Hepatic stellate cell (primary cell): ENCODE data around the gene KIAA0513.

Experiments used
- DNase-seq: peaks from one replicate; pipeline ENCODE4 v3.0.0; 2011; ENCODE audit warnings: low spot score

Gene KIAA0513

DNA sequence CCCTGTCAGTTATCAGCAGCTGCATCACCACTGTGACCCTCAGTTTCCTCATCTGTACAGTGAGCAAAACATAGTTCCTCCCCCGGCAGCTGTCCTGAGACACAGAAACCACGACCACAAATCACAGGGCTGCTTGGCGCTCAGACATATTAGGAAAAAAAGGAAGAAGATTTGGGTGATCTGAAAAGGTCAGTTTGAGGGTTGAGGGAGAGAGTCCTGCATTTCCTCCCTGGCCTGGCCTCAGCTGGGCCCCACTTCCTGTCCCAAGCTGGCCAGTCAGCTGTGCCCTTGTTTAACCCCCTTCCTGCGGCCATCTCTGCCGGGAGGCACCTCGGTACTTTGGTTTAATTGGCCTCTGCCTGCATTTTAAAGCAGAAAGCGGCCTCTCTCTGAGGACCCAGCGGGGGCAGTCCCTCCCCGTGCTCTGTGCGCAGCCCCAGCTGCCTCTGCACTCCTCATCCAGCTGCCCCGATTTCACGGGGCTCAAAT, 108.7 kb downstream of the KIAA0513 start:
- no peak for DNase-seq

DNA sequence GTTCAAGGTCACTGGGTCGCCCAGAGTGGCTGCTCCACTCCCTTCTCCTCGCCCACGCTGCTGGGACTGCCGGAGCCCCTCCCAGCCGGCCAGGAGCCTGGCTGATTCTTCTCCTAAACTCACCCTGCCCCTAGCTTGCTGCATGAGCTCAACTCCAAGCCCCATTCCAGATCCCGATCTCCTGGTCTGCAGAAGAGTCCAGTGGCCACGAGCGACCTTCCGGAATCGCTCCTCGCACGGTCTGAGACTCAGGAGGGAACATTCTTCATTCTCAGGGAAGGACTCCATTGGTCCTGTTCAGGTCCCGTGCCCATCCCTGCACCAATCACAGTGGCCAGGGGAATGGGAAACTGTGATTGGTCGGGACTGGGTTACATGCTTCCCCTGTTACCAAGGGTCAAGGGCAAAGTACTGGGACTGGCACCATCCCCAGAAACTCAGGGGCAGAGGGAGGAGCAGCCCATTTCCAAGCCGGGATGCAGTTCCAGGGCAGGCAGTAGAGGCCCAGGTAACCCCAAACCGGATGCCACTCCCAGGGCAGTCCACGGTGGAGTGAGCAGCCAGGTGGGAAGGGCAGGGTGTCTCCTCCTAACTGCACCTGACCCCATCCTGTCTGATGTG, 109.2 kb downstream of the KIAA0513 start:
- peak; percentile 60 for DNase-seq

DNA sequence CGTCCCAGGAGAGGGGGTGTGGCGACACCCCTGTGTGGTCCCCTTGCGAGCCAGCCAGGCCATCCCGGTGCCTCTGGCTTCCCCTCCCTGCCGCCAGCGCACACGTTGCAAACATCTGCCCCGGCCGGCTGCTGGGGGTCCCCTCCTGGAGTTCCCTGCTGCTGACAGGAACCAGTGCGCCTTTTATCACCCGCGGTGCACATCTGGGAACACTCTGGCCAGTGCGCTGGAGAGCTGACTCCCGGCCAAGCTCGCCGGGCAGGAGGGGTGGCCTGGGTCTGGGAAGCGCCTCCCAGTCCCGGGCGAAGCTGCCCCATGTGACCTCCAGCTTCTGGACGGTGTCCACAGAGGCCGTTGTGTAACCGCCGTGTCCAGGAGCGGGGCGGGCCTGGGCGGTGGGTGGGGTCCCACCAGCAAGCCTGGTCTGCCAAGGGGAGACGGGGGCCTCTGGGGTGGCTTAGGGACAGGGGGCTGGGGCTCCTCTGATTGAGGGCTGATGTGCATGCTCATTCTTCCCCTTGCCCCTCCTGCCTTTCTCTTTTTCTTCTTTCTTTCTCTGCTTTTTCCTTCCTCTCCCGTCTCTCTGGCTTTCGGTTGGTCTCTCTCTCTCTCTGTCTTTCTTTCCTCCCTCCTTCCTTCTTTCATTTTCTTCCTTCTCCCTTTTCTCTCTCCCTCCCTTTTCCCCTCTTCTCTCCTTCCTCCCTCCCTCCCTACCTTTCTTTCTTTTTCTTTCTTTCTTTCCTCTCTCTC, 109.9 kb downstream of the KIAA0513 start:
- DNase-seq = peak; percentile 89

DNA sequence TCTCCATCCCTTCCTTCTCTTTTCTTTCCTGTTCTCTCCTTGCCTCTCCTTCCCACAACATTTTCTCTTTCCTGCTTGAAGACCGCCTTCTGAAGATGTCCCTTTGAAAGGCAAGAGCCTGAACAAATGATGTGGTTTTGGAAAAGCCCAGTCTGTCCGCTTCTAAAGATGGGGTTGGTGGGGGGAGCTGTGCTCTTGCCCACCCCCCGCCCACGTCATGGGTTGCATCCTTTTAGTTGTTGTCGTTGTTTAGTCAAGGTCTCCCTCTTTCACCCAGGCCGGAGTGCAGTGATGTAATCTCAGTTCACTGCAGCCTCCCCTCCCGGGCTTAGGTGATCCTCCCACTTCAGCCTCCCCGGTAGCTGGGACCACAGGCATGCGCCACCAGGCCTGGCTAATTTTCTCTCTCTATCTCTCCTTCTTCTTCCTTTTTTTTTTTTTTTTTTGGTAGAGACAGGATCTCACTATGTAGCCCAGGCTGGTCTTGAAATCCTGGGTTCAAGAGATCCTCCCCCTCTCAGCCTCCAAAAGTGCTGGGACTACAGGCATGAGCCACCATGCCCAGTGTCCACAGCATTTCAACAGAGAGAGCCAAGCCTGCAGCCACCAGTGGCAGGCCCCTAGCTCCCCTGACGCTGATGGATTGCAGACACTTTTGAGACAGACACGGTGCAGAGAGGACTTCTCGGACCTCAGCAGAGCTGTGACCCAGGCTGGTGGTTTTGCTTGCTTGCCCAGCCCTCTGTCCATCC, 110.7 kb downstream of the KIAA0513 start:
- no peak for DNase-seq

DNA sequence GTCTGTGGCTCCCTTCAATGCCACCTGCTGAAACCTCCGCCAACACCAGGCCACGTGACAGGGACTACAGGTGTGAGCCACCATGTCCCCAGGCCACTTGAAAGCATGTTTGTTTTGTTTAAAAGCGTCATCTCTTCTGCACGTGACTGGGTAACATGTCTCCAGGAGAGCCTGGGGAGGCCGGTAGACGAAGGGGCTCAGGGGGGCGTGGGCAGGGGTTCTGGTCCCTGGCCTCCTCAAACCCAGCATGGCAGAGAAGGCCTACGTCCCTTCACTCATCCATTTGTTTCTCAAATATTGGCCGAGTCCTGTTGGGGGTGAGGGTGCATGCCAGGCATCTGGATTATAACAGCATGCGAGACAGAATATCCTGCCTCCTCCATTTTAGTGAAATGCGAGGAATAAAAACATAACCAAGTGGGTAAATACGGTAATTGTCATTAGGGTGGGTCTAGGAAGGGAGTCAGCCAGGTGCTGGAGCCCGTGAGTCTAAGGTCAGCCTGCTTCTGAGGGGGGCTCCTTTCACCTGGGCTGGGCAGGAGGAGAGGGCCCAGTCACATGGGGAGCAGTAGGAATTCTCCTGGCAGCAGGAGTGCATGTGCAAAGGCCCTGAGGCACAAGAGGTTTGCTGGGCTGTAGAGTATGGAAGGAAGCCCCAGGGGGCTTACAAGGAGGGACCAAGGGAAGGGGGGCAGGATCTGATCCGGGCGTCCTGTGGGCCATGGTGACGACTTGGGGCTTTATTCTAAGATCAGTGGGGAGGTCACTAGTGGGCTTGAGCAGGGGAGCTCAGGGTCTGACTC, 111.4 kb downstream of the KIAA0513 start:
- DNase-seq = no peak

DNA sequence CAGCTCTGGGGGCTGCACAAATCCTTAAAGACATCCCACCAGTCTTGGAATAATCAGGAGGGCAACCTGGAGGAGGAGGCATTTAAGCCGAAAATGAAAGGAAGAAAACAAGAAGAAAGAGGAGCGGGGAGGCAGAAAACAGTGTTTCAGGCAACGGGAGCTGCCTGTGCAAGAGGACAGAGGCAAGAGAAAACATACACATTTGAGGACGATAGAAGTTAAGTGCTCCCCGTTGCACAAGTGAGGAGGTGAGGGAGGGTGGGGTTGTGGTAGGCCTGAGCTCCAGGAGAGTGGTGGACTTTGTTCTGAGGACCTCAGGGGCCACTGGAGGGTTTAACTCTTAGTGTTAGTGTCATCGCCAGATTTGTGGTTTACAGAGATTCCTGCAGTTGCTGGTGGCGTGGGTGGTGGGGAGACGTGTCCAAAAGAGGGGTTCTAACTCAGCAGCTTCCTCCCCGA, 112.3 kb downstream of the KIAA0513 start:
- no peak for DNase-seq

DNA sequence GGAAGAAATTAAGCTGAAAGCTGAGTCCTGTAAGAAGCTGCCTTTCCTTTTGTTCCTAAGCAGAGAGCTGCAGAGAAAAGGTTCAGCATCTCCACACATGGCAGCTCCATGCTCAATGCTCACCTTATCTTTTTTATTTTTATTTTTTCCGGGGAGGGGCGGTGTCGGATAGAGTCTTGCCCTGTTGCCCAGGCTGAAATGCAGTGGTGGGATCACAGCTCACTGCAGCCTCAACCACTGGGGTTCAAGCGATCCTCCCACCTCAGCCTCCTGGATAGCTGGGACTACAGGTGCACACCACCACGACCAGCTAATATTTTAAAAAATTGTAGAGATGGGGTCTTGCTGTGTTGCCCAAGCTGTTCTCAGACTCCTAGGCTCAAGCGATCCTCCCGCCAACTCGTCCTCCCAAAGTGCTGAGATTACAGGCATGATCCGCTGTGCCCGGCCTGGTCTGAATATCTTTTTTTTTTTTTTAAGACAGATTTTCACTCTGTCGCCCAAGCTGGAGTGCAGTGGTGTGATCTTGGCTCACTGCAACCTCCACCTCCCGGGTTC, 112.9 kb downstream of the KIAA0513 start:
- no peak for DNase-seq

DNA sequence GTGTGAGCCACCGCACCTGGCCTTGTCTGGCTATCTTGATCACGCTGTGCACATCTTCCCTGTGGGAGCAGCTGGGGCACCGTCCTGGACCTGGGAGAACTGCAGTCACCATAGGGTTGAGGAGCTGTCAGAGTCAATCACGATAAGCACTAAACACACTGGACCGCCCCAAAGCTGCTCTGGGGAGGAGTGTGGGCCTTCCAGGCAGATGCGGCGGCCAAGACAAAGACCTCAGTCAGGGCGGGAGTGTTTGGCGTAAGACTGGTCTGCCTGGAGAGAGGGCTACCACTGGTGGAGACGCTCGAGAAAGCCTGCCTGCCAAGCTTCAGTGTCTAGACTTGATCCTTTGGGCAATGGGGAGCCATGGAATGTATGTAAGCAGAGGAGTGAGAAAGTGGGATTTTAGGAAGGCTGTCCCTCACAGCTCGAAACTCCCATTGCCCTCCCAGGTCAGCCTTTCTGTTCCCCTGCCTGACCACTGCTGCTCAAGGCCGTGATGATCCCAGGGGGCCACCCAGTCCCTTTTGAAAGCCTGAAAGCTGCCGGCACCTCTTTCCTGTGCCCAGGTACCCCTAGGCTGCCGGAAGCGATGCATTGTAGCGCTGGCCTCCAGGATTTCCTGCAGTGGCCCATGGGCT, 114.0 kb downstream of the KIAA0513 start:
- DNase-seq = no peak

DNA sequence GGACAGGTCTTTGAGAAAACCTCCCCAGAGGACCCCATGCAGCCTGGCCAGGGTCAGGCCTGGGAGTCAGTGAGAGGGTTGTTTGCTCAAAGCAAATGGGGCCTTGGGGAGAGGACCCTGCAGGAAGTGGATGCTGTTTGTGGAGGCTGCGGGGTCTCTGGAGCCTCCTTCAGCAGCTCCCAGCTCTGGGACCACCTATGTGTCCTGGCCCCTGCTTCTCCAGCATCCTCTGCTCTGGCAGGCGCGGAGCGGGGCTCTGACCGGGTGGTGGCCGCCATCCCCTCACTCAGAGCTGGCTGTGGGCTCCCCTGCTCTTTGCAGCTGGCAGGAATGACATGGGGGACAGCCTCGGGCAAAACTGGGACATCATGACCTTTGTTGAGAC, 114.5 kb downstream of the KIAA0513 start:
- no peak for DNase-seq

DNA sequence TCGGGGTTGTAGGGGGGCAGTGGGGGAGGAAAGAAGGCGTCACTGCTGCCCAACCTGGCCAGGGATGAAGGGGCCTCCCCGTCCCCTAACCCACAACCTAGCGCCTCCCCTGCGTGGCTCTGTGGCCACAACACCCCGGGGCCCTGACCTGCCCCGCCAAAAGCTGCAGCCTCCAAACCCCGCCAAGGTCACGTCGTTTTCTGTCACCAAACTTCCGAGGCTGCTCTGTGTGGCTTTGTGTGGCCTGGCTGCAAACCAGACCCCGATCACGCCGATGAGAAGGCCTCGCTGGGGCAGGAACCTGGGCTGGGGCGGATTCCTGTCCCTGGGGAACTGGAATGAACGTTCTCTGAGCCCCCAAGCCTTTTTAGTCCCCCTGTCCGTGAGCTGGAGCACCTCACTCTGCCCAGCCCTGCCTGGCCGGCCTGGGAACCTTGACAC, 115.2 kb downstream of the KIAA0513 start:
- no peak for DNase-seq
